ENCODE data around the gene SMARCB1.

DNA sequence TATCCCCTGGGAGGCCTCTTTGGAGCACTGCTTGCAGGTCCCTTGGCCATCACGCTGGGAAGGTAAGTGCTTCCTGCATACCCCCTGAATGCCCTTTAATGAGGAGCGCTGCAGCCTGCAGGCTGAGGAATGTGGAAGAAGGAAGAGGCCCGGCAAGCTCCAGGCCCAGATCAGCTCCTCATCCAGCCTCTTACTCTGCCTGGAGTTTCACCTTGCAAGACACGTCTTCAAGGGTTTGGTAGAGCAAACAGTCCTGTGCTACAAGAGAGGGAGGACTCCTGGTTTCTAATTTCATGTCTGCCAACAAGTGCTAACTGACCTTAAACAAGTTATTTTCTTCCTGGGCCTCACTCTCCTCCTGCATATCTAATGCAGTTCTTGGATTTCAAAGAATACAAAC lies 81.8 kb downstream of the SMARCB1 start:
- TF ChIP-seq CTCF (IDR thresholded peaks at IDR 0.05; ENCODE audit: low read length) (no peak), EZH2 (IDR thresholded peaks at IDR 0.05; ENCODE audit: borderline replicate concordance, low read length) (no peak)

Data from OCI-LY1 (cell line).